Mesendoderm (in vitro differentiated cells): ENCODE measurements around the gene PPP1CC.

ENCODE experiments used
- DNase-seq: peaks from one replicate; pipeline ENCODE4 v3.0.0; 2013
- H2AK5ac ChIP-seq: 2 replicates; pipeline ENCODE4 v1.6.1; 2013; ENCODE audit warnings: low read length, inconsistent platforms
- H2BK120ac ChIP-seq: 2 replicates; pipeline ENCODE4 v1.6.1; 2013; ENCODE audit warnings: low read depth, mild to moderate bottlenecking, low read length, moderate library complexity, mixed read lengths
- H2BK15ac ChIP-seq: replicated peaks from 2 replicates; pipeline ENCODE4 v1.6.1; 2013; ENCODE audit warnings: low read depth, mild to moderate bottlenecking, moderate library complexity
- H2BK5ac ChIP-seq: 2 replicates; pipeline ENCODE4 v1.6.1; 2013; ENCODE audit warnings: low read length, inconsistent platforms
- H3K18ac ChIP-seq: 2 replicates; pipeline ENCODE4 v1.6.1; 2013; ENCODE audit warnings: mild to moderate bottlenecking, low read length, mixed read lengths
- H3K23ac ChIP-seq: one replicate; pipeline ENCODE4 v1.6.1; 2013; ENCODE audit warnings: low read length
- H3K27ac ChIP-seq: 2 replicates; pipeline ENCODE4 v1.5.1; 2013; ENCODE audit warnings: low read depth, mild to moderate bottlenecking, inconsistent platforms, low read length, moderate library complexity
- H3K27me3 ChIP-seq: 2 replicates; pipeline ENCODE4 v1.6.1; 2013; ENCODE audit warnings: low read length, control low read depth, mild to moderate bottlenecking, inconsistent platforms; ENCODE audit not compliant: insufficient read depth, poor library complexity
- H3K36me3 ChIP-seq: 2 replicates; pipeline ENCODE4 v1.6.1; 2013; ENCODE audit warnings: low read length, inconsistent platforms; ENCODE audit not compliant: control insufficient read depth, insufficient read depth
- H3K4ac ChIP-seq: one replicate; pipeline ENCODE4 v1.6.1; 2013; ENCODE audit warnings: low read depth, mild to moderate bottlenecking, low read length, moderate library complexity
- H3K4me1 ChIP-seq: 2 replicates; pipeline ENCODE4 v1.6.1; 2013; ENCODE audit warnings: low read depth, low read length, inconsistent platforms; ENCODE audit not compliant: control insufficient read depth
- H3K4me2 ChIP-seq: 2 replicates; pipeline ENCODE4 v1.6.1; 2013; ENCODE audit warnings: low read length
- H3K4me3 ChIP-seq: 2 replicates; pipeline ENCODE4 v1.5.1; 2013; ENCODE audit warnings: mild to moderate bottlenecking, low read length
- H3K56ac ChIP-seq: one replicate; pipeline ENCODE4 v1.6.1; 2013; ENCODE audit warnings: low read length
- H3K79me1 ChIP-seq: 2 replicates; pipeline ENCODE4 v1.6.1; 2013; ENCODE audit warnings: low read length, inconsistent platforms
- H3K79me2 ChIP-seq: 2 replicates; pipeline ENCODE4 v1.6.1; 2013; ENCODE audit warnings: mild to moderate bottlenecking, low read length; ENCODE audit not compliant: control insufficient read depth, insufficient read depth
- H3K9ac ChIP-seq: 2 replicates; pipeline ENCODE4 v1.6.1; 2013; ENCODE audit warnings: low read length, inconsistent platforms
- H4K5ac ChIP-seq: one replicate; pipeline ENCODE4 v1.6.1; 2013; ENCODE audit warnings: low read length
- H4K8ac ChIP-seq: one replicate; pipeline ENCODE4 v1.6.1; 2013; ENCODE audit warnings: low read depth, mild to moderate bottlenecking, control low read depth, low read length, moderate library complexity
- WGBS: extraction: QIAGEN DNeasy Blood & Tissue Kit; methylation state at CpG from one replicate; pipeline ENCODE4 v1.1.7; 2013; ENCODE audit warnings: low lambda C conversion rate, missing lambda C conversion rate; ENCODE audit not compliant: insufficient coverage; ENCODE audit errors: extremely low coverage; 5-methylcytosine and 5-hydroxymethylcytosine counted together

Gene PPP1CC

DNA sequence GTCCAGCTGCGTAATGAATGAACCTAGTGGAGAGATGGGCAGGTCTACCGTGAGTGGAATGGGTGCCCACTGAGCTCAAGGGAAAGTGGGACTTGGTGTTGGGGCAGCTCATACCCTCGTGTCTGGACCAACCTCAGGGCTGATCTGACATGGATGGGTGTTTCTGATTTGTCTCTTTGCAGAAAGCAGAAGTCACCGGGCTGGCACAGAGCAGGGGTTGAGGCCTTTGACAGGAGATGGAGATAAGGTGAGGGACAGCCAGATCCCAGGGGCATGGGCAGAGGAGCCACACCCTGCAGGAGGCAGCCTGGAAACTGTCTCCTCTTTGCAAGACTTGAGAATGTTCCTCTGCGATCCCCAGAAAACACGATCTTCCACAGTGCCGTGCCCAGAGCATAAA, 20.9 kb upstream of the PPP1CC start:
- no peak overlapping the region for H2BK15ac ChIP-seq
- no peak overlapping the region for H3K18ac ChIP-seq
- H3K23ac ChIP-seq = no peak overlapping the region
- no CpG with 5 or more reads among the region's 7 CpGs for WGBS
- H3K27me3 ChIP-seq = no peaks in the 10 kb centered on the region
- no peaks in the 10 kb centered on the region for H3K36me3 ChIP-seq
- no peak overlapping the region for H2BK120ac ChIP-seq
- no peaks in the 10 kb centered on the region for H3K79me1 ChIP-seq
- no peak overlapping the region for H3K9ac ChIP-seq
- H3K27ac ChIP-seq = no peak overlapping the region
- DNase-seq = no peak
- no peak overlapping the region for H3K56ac ChIP-seq
- no peak overlapping the region for H4K8ac ChIP-seq
- no peak overlapping the region for H2BK5ac ChIP-seq
- H3K79me2 ChIP-seq = no peaks in the 10 kb centered on the region
- no peak overlapping the region for H4K5ac ChIP-seq
- H3K4me1 ChIP-seq = no peaks in the 10 kb centered on the region
- no peak overlapping the region for H2AK5ac ChIP-seq
- H3K4me3 ChIP-seq = no peak overlapping the region
- no peak overlapping the region for H3K4ac ChIP-seq
- H3K4me2 ChIP-seq = no peak overlapping the region

DNA sequence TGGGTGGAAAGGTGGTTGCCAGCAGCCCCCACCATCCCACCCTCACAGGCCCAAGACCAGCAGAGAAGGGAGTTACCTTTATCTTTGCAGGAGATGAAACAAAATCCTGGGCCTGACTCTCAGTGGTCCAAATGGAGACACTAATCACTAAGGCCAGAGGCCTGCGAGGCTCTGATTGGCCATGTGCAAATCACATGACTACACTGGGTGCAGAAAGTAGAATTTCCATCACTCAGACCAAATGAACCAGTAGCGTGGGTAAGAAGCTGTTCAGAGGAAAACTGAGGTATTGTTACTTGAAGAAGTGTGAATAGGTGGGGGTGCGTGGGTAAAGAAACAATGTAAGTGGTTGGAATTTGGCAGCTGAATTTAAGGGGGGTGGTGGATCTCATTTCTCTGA, 20.2 kb upstream of the PPP1CC start:
- no CpG with 5 or more reads among the region's 3 CpGs for WGBS
- Histone ChIP-seq H3K36me3 (no peaks in the 10 kb centered on the region), H2BK5ac (no peak overlapping the region)

DNA sequence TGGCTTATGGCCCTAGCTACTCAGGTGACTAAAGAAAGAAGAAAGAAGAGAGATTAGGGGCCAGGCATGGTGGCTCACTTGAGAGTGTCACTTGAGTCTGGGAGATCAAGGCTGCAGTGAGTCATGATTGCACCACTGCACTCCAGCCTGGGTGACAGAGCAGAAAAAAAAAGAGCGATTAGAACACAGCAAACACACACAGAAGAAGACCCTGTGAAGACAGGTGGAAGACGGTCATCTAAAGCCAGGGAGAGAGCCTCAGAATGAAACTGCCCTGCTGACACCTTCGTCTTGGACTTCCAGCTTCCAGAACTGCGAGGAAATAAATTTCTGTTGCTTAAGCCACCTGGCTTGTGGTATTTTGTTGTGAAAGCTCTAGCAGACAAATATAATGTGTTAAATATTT, 17.5 kb upstream of the PPP1CC start:
- H2BK5ac ChIP-seq = no peak overlapping the region
- H3K23ac ChIP-seq = no peak overlapping the region
- H3K18ac ChIP-seq = no peak overlapping the region
- H2BK120ac ChIP-seq = no peak overlapping the region
- H2AK5ac ChIP-seq = no peak overlapping the region
- DNase-seq = no peak
- no peak overlapping the region for H3K27ac ChIP-seq
- no peak overlapping the region for H3K56ac ChIP-seq
- H4K8ac ChIP-seq = no peak overlapping the region
- H2BK15ac ChIP-seq = no peak overlapping the region
- no peak overlapping the region for H4K5ac ChIP-seq
- WGBS = no CpG with 5 or more reads among the region's 4 CpGs
- no peak overlapping the region for H3K4me2 ChIP-seq
- no peak overlapping the region for H3K4me3 ChIP-seq
- H3K79me1 ChIP-seq = no peaks in the 10 kb centered on the region
- H3K36me3 ChIP-seq = no peaks in the 10 kb centered on the region
- H3K79me2 ChIP-seq = no peaks in the 10 kb centered on the region
- H3K27me3 ChIP-seq = no peaks in the 10 kb centered on the region
- no peak overlapping the region for H3K9ac ChIP-seq
- H3K4me1 ChIP-seq = no peaks in the 10 kb centered on the region
- no peak overlapping the region for H3K4ac ChIP-seq

More for the DNA sequence above, 20.2 kb upstream of the PPP1CC start:
- H3K4me3 ChIP-seq = no peak overlapping the region
- no peak overlapping the region for H3K18ac ChIP-seq
- H2BK120ac ChIP-seq = no peak overlapping the region
- H3K4me1 ChIP-seq = no peaks in the 10 kb centered on the region
- H3K56ac ChIP-seq = no peak overlapping the region
- H3K27me3 ChIP-seq = no peaks in the 10 kb centered on the region
- no peak for DNase-seq
- H2AK5ac ChIP-seq = no peak overlapping the region
- no peak overlapping the region for H4K8ac ChIP-seq
- H3K79me1 ChIP-seq = no peaks in the 10 kb centered on the region
- no peak overlapping the region for H3K4me2 ChIP-seq
- H2BK15ac ChIP-seq = no peak overlapping the region
- no peak overlapping the region for H3K4ac ChIP-seq
- no peak overlapping the region for H4K5ac ChIP-seq
- no peak overlapping the region for H3K27ac ChIP-seq
- H3K9ac ChIP-seq = no peak overlapping the region
- H3K23ac ChIP-seq = no peak overlapping the region
- H3K79me2 ChIP-seq = no peaks in the 10 kb centered on the region

DNA sequence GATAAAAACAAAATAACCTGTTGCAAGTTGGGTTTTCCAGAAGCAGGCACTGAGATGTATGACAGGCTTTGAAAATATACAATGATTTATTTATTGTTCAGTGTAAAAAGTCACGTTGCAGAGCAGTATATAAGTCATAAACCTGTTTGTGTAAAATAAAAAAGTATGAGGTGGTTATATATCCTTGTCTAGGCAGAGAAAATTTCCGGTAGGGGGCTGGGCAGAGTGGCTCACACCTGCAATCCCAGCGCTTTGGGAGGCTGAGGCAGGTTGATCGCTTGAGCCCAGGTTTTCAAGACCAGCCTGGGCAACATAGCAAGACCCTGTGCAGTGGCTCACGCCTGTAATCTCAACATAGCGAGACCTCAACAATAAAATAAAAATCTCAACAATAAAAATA, 16.2 kb upstream of the PPP1CC start:
- Histone ChIP-seq H3K27ac (no peak overlapping the region), H3K79me1 (no peaks in the 10 kb centered on the region)
- no CpG with 5 or more reads among the region's 6 CpGs for WGBS

DNA sequence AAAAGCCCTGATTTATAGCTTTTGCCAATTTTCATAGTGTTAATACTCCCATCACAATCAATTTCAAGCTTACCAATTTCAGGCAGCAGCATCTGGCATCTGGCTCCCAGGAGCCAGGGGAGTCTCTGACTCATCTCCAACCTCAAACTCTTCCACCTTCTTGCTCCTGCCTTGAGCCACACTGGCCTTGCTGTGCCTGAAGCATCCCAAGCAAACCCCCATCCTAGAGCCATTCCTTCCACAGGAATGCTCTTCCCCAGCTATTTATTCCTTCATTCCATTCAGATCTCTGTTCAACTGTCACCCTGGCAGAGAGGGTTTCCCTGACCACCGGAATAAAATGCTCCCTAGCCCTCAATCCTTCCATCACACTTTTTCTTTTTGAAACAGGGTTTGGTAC, 13.9 kb upstream of the PPP1CC start:
- H2BK15ac ChIP-seq = no peak overlapping the region
- no peak overlapping the region for H3K18ac ChIP-seq
- no peaks in the 10 kb centered on the region for H3K36me3 ChIP-seq
- H3K79me1 ChIP-seq = no peaks in the 10 kb centered on the region
- H3K56ac ChIP-seq = no peak overlapping the region
- whole genome bisulfite sequencing = no CpG with 5 or more reads among the region's 1 CpG
- H2BK5ac ChIP-seq = no peak overlapping the region
- no peak overlapping the region for H3K23ac ChIP-seq
- H4K5ac ChIP-seq = no peak overlapping the region
- H2BK120ac ChIP-seq = no peak overlapping the region
- no peak overlapping the region for H3K27ac ChIP-seq
- H3K9ac ChIP-seq = no peak overlapping the region
- no peak overlapping the region for H3K4ac ChIP-seq
- H3K4me1 ChIP-seq = no peaks in the 10 kb centered on the region
- H3K4me2 ChIP-seq = no peak overlapping the region
- no peak for DNase-seq
- no peak overlapping the region for H2AK5ac ChIP-seq
- H3K79me2 ChIP-seq = no peaks in the 10 kb centered on the region
- no peak overlapping the region for H3K4me3 ChIP-seq
- H4K8ac ChIP-seq = no peak overlapping the region
- H3K27me3 ChIP-seq = no peaks in the 10 kb centered on the region

More for the DNA sequence above, 16.2 kb upstream of the PPP1CC start:
- no peak overlapping the region for H2AK5ac ChIP-seq
- H2BK5ac ChIP-seq = no peak overlapping the region
- no peaks in the 10 kb centered on the region for H3K79me2 ChIP-seq
- no peak overlapping the region for H4K5ac ChIP-seq
- no peak overlapping the region for H4K8ac ChIP-seq
- no peak overlapping the region for H2BK15ac ChIP-seq
- H3K18ac ChIP-seq = no peak overlapping the region
- no peak overlapping the region for H3K4me3 ChIP-seq
- no peaks in the 10 kb centered on the region for H3K36me3 ChIP-seq
- H3K4ac ChIP-seq = no peak overlapping the region
- no peak for DNase-seq
- no peaks in the 10 kb centered on the region for H3K27me3 ChIP-seq
- H2BK120ac ChIP-seq = no peak overlapping the region
- H3K4me2 ChIP-seq = no peak overlapping the region
- H3K23ac ChIP-seq = no peak overlapping the region
- H3K4me1 ChIP-seq = no peaks in the 10 kb centered on the region
- no peak overlapping the region for H3K56ac ChIP-seq
- H3K9ac ChIP-seq = no peak overlapping the region

DNA sequence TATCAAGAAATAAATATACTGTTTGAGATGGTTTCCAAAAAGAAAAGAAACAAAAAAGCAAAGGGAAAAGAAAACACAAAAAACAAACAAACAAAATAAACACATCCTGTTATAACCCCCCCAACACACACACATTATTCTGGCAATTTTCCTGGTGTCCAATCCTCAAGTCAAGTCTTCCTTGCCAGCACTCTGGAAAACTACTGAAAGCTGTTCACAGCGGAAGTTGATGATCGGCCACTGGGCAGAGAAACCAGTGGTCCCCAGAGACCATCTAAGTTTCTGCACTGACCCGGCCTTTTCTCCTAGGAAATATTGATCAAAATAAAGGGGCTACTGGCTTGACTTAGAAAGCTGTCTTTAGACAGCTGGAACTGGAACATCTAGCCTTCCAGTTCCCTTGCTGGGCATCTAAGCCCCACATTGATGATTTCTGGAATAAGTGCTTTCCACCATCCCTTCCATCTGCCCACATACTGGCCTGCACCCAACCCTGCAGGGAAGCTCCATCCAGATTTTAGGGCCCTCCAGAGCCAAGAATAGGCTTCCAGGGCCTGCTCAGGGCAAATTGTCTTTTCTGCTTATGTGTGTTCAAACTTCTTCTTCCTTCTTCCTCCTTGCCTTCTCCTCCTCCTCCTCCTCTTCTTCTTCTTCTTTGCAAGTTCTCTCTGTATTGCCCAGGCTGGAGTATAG, 11.6 kb upstream of the PPP1CC start:
- Histone ChIP-seq H3K9ac (no peak overlapping the region), H3K79me2 (no peaks in the 10 kb centered on the region), H3K27me3 (no peaks in the 10 kb centered on the region), H4K5ac (no peak overlapping the region), H2BK15ac (no peak overlapping the region), H3K79me1 (no peaks in the 10 kb centered on the region), H3K4me2 (no peak overlapping the region), H3K4me3 (no peak overlapping the region), H2AK5ac (no peak overlapping the region), H2BK120ac (no peak overlapping the region), H4K8ac (no peak overlapping the region), H3K36me3 (no peaks in the 10 kb centered on the region), H2BK5ac (no peak overlapping the region), H3K27ac (no peak overlapping the region), H3K18ac (no peak overlapping the region), H3K4me1 (no peaks in the 10 kb centered on the region), H3K4ac (no peak overlapping the region), H3K56ac (no peak overlapping the region), H3K23ac (no peak overlapping the region)
- no peak for DNase-seq
- WGBS = no CpG with 5 or more reads among the region's 3 CpGs
